MV-4-11 (cell line): ENCODE results near the gene HPRT1.
"Not testable (repeated sequence)": the region's sequence is repeated elsewhere in the genome, so short reads cannot be mapped to it uniquely, and the experiment has no call there.

Experiments used
- DNase-seq: peaks from one replicate; lab custom pipeline; 2025; lab: John Stamatoyannopoulos, UW

HPRT1 gene, protein sequence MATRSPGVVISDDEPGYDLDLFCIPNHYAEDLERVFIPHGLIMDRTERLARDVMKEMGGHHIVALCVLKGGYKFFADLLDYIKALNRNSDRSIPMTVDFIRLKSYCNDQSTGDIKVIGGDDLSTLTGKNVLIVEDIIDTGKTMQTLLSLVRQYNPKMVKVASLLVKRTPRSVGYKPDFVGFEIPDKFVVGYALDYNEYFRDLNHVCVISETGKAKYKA

DNA sequence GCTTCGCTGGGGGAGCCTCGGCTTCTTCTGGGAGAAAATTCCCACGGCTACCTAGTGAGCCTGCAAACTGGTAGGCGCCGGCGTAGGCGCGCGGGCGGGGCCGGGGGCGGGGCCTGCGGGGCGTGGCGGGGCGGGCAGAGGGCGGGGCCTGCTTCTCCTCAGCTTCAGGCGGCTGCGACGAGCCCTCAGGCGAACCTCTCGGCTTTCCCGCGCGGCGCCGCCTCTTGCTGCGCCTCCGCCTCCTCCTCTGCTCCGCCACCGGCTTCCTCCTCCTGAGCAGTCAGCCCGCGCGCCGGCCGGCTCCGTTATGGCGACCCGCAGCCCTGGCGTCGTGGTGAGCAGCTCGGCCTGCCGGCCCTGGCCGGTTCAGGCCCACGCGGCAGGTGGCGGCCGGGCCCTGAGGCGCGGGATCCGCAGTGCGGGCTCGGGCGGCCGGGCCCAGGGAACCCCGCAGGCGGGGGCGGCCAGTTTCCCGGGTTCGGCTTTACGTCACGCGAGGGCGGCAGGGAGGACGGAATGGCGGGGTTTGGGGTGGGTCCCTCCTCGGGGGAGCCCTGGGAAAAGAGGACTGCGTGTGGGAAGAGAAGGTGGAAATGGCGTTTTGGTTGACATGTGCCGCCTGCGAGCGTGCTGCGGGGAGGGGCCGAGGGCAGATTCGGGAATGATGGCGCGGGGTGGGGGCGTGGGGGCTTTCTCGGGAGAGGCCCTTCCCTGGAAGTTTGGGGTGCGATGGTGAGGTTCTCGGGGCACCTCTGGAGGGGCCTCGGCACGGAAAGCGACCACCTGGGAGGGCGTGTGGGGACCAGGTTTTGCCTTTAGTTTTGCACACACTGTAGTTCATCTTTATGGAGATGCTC lies at the start of gene HPRT1:
Gene HPRT1, plus strand, starts transcription at position 161 of the 857 bp plus-strand sequence. Its CDS starts 147 bp downstream, at position 308.
- peak; percentile 71 for DNase-seq

DNA sequence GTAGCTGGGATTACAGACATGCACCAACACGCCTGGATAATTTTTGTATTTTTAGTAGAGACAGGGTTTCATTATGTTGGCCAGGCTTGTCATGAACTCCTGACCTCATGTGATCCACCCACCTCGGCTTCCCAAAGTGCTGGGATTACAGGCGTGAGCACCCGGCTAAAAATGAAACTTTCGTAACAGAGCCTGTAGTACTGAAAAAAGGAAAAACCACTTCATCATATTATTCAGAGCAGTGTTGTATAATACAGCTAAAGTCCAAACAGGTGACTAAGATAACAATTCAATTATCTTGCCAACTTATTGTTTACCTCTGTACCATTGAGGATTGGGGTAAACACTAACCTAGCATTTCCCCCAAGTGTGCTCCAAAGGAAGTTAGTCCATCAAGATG lies 43.9 kb upstream of the HPRT1 start:
- DNase-seq: peak; percentile 1

DNA sequence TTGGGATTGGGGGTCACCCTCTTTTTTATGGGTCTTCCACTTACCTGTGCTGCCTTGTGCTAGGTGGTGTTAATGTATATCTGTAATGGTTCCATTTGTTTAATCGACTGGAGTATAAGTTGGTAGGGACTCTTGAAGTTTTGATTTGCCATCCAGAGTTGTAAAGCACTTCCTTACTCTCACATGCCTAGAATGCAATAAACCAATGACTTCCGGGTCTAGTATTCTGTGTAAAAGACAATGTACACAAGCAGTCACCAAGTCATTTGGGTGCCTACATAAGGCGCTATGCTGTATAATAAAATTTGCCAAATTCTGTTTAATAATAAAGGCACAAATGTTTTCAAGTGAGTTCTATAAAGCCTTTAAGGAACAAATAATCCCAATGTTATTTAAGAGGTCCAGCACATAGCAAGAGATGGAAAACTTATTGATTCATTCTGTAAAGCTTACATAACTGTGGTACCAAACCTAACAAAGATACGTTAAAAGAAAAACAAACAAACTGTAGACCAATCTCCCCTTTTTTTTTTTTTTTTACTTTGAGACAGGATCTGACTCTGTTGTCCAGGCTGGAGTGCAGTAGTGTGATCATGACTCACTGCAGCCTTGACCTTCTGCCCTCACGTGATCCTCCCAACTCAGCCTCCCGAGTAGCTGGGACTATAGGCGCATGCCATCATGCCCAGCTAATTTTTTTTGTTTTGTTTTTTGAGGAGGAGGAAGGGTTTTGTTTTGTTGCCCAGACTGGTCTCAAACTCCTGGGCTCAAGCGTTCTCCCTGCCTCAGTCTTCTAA lies 41.5 kb upstream of the HPRT1 start:
- no peak for DNase-seq

DNA sequence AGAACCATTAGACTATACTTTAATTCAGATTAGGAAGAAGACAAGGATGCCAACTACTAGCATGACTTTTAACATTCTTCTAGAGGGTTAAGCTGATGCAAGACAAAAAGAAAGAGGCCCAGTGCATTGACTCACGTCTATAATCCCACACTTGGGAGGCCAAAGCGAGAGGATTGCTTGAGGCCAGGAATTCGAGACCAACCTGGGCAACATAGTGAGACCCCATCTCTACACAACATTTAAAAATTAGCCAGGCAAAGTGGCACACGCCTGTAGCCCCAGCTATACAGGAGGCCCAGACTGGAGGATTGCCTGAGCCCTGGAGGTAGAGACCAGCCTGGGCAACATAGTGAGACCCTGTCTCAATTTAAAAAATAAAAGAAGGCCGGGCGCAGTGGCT lies 40.2 kb upstream of the HPRT1 start:
- DNase-seq: no peak

DNA sequence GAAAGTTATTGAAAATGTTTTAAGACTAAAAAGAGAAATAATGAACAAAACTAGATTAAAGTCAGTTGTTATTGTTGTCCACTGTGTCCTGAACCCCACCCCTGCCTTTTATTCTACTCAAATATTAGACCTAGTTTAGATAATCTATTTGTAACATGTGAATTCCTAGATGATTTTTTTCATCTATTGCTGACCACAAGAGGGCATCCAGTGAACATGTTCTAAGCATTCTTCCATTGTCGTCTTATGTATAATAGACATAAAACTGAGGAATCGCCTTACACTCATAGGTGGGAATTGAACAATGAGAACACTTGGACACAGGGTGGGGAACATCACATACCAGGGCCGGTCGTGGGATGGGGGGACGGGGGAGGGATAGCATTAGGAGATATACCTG lies 36.4 kb upstream of the HPRT1 start:
- no peak for DNase-seq

DNA sequence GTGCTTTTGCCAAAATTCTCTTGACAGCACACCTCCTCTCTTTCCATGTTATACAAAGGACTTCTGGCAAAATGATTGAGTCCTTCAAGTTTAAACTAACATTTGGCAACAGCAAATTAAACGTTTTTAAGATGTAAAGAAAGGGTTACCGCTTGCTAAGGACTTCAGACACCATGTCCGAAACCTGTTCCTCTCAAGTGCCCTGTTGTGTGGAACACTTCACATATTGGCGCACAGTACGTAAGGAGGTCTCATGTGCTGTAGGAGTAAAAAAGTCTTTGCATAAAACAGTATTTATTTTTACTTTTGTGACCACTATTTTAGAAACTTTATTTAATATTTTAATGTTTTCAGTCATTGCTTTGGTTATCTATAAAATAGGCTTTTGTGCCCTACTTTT lies 33.7 kb upstream of the HPRT1 start:
- DNase-seq: no peak

DNA sequence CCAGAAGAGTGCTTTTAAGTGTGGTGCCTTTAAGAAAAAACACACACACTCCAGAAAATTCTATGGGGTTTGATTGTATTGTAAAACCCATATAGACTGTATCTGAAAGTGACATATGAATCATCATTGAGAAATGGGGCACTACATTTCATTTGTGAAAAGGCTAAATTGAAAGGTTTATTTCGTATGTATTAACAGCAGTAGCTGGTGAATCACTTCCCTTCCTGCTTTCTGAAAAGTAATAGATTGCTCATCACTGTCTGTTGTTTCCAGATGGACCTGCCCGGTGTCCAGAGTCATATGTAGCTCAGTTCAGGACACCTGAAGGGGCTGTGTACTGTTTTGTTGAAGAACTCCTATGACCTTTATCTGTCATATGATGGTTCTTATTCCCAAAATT lies 28.1 kb upstream of the HPRT1 start:
- peak; percentile 62 for DNase-seq

DNA sequence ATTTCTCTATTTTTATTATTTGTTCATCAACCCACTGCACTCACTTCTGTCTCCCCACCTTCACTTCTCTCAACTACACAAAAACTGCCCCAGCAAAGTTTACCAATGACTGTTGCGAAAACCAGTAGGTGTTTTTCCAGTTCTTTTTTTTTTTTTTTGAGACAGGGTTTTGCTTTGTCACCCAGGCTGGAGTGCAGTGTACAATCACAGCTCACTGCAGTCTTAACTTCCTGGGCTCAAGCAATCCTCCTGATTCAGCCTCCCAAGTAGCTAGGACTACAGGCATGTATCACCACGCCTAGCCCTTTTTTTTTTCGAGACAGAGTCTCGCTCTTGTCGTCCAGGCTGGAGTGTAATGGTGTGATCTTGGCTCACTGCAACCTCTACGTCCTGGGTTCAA lies 24.1 kb upstream of the HPRT1 start:
- no peak for DNase-seq

DNA sequence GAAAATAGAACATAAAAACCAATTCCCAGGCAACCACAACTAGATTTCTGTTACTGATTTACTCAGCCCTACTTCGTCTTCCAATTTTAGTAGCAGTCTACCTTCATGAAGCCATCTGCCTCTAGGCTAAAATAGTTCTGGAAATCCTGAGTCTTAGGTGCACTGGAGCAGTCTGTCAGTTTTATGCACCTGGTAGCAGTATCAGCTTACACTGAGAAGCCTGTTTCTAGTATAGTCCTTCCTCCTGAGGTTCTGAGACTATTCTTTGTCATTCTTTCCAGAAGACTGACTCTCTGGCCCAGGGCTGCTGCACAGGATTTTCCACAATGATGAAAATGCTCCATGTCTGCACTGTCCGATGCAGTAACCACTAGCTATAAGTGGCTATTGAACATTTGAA lies 16.9 kb upstream of the HPRT1 start:
- no peak for DNase-seq

DNA sequence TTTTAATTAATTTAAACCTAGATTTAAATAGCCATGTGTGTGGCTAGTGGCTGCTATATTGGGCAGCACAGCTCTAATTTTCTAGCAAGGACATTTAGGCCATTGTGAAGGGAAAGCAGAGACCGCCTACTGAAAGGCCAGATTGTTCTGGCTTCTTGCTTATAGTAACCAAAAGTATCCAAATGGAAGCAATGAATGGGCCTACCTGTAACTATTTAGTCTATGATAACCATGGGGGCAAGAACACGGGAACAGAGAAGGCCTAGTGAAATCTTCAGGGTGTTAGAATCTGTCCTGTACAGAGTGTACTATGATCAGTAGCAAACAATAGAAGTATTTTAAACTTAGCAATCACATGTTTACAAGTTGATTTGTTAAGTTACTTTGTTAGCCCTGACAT lies 16.5 kb upstream of the HPRT1 start:
- no peak for DNase-seq

DNA sequence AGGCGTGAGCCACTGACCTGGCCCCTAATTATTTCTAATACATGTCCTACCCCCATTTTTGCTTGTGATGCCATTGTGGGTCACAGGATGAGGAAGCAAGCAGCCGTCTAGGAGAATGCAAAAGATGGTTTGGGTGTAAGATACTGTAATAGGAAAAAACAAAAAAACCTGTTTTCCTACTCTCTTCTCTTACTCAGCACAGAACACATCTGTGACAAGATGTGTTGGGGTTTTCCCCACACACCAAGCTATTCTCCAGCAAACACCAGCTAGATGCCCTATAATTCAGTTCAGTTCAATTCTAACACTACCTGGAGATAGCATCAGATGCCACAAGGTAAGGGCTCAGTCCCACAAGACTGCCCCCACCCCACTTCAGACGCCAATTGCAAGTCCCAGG lies 15.3 kb upstream of the HPRT1 start:
- DNase-seq: no peak

DNA sequence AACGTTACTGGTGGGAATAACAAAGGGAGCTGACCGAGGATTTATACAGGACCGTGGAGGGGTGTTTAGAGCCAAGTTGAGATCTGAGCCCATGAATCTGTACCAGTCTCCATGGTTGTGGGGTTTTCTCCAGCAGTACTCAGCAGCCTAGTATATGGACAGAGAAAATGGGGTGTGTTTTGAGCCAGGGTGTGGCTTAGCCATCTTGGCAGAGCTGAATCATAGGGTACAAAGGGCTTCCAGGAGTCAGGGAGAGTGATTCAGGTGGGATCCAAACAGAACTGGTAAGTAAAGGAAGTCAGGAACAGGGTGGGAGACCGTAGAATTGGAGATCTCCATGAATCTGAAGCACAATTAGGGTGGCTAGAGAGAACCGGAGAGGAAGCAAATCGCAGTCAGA lies 7.4 kb upstream of the HPRT1 start:
- DNase-seq: no peak

DNA sequence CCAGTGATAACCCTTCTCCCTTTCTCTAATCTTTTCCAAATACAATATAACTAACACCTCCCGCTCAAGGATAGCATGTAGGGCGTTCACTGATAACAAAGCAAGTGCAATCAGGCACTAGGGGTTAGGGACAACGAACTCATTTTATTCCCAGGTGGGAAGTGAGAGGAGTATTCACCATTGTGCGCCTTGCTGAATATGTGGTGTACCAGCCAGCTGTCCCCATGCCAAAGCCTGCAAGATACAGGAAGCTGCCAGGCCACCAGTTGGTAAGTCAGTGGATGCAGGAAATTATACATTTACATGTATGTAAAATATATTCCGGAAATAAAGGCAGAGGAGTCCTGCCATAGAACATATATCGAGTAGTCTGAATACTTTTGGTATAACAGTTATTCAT lies 6.3 kb upstream of the HPRT1 start:
- DNase-seq: no peak

DNA sequence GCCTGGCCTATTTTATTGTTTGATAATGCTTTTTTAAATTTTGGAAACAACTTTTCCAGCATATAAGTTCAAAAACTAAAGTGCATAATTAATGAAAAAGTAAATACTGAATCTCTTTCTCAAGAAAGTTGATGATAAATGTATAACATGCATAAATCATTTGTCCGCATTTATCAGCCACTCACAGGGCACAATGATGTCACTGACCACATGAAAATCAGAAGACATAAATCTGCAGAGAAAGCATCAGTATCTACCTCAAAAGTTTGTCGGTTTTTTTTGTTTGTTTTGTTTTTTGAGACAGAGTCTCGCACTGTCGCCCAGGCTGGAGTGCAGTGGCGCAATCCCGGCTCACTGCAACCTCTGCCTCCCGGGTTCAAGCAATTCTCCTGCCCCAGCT lies 5.5 kb upstream of the HPRT1 start:
- DNase-seq: no peak

DNA sequence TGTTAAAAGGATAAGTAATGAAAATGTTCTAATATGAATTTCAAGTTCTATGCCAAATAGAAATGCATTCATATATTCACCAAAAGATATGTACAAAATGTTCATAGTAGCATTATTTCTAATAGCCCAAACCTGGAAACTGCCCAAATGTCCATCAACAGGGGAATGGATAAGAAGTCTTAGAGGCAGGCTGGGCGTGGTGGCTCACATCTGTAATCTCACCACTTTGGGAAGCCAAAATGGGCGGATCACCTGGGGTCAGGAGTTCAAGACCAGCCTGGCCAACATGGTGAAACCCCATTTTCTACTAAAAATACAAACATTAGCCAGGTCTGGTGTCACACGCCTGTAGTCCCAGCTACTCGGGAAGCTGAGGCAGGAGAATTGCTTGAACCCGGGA lies 2.3 kb upstream of the HPRT1 start:
- DNase-seq: peak; percentile 1

DNA sequence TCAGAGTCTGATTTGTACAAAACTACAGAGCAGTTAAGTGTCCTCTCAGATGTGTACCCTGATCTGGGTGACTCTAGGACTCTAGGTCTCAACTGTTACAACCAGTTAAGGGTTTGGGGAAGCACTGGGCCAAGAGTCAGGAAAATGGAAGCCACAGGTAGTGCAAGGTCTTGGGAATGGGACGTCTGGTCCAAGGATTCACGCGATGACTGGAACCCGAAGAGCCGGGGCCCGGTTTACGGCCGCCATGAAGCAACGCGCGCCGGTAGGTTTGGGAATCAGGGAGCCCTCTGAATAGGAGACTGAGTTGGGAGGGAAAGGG lies 321 bp upstream of the HPRT1 start:
- no peak for DNase-seq

DNA sequence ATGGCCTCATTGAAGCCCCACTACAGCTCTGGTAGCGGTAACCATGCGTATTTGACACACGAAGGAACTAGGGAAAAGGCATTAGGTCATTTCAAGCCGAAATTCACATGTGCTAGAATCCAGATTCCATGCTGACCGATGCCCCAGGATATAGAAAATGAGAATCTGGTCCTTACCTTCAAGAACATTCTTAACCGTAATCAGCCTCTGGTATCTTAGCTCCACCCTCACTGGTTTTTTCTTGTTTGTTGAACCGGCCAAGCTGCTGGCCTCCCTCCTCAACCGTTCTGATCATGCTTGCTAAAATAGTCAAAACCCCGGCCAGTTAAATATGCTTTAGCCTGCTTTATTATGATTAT lies 876 bp downstream of the HPRT1 start:
- DNase-seq: no peak

DNA sequence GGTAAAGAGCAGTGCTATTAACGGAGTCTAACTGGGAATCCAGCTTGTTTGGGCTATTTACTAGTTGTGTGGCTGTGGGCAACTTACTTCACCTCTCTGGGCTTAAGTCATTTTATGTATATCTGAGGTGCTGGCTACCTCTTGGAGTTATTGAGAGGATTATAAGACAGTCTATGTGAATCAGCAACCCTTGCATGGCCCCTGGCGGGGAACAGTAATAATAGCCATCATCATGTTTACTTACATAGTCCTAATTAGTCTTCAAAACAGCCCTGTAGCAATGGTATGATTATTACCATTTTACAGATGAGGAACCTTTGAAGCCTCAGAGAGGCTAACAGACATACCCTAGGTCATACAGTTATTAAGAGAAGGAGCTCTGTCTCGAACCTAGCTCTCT lies 1.5 kb downstream of the HPRT1 start:
- no peak for DNase-seq

DNA sequence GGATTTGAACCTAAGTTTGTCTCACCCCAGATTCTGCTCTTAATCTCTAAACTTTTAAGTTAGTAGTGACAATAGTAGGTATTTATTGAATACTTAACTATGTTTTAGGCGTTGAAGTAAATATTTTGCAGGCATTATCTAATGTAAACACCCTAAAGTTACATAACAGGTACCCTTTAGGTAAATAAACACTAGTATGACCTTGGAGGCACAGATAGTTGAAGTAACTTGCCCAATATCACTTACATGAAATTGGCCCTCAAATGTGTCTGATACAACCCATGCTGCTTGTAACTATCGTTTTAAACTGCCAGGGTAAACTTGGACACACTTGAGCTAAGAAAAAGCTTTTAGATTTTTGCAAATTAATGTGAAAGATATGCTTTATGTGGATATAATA lies 3.0 kb downstream of the HPRT1 start:
- no peak for DNase-seq

DNA sequence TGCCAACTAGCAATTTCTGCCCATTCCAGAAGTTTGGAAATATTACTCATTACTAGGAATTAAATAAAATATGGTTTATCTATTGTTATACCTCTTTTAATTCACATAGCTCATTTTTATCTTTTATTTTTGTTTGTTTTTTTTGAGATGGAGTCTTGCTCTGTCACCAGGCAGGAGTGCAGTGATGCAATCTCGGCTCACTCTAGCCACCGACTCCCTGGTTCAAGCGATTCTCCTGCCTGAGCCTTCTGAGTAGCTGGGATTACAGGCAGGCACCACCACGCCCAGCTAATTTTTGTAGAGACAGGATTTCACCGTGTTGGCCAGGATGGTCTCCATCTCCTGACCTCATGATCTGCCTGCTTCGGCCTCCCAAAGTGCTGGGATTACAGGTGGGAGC lies 4.5 kb downstream of the HPRT1 start:
- not testable (repeated sequence) for DNase-seq

DNA sequence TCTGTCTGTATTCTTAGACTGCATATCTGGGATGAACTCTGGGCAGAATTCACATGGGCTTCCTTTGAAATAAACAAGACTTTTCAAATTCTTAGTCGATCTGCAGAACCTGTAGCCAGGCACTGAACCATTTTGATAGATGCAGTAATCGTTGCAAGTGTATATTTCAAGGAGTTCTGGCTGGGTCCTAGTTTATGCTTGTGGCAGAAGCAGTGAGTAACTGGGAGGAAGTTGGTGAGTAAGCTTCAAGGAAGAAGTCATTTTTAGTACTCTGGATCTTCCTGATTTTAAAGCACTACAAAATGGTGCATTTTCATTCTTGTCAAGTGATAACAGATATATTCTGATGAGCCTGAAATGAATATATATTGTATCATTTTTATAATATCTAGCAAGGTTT lies 9.5 kb downstream of the HPRT1 start:
- DNase-seq: peak; percentile 59

DNA sequence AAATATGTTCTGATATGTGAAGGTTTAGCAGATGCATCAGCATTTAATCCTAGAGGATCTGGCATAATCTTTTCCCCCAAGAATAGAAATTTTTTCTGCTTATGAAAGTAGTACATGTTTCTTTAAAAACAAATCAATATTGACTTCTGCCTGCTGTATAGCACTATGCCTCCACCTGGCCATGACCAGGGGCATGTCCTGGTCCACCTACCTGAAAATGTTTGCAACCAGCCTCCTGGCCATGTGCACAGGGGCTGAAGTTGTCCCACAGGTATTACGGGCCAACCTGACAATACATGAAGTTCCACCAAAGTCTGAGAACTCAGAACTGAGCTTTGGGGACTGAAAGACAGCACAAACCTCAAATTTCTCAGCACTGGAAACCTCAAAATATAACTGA lies 10.0 kb downstream of the HPRT1 start:
- DNase-seq: no peak

DNA sequence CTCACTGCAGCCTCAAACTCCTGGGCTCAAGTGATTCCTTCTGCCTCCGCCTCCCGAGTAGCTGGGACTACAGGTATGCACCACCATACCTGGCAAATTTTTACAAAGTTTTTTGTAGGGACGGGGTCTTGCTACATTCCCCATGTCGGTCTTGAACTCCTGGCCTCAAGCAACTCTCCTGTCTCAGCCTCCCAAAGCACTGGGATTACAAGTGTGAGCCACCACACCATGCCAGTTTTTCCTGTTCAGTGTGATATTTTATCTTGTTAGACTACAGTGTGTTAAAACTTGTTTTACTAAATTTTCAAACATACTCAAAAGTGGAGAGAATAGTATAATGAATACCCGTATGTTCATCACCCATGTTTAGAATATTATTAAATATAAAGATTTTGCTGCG lies 12.1 kb downstream of the HPRT1 start:
- DNase-seq: no peak
